DLD1 (cell line): Measurements from ENCODE around the gene HOXB4.

Experiments
- in situ Hi-C: cut with HindIII; loops from 2 replicates; pipeline ENCODE4 v1.10.0; 2017; ENCODE audit warnings: low sequenced_read_pairs

Gene HOXB4

GRCh38 chr17:48601539-48602425, 23.6 kb upstream of the HOXB4 start:
- in situ Hi-C loops, result no loop called here

- in situ Hi-C loops, result no loop called here
Observed at GRCh38 chr17:48601207-48601538, 23.0 kb upstream of the HOXB4 start.

GRCh38 chr17:48600244-48601098, 22.3 kb upstream of the HOXB4 start:
- in situ Hi-C loops, result no loop called here

- in situ Hi-C loops, result no loop called here
Observed at GRCh38 chr17:48599354-48599753, 21.2 kb upstream of the HOXB4 start.

GRCh38 chr17:48598736-48599135, 20.6 kb upstream of the HOXB4 start:
- in situ Hi-C loops, result no loop called here

- in situ Hi-C loops, result no loop called here
Observed at GRCh38 chr17:48597778-48598631, 19.9 kb upstream of the HOXB4 start.

GRCh38 chr17:48597528-48597777, 19.3 kb upstream of the HOXB4 start:
- in situ Hi-C loops, result no loop called here

- in situ Hi-C loops, result no loop called here
Observed at GRCh38 chr17:48596735-48597527, 18.8 kb upstream of the HOXB4 start.

GRCh38 chr17:48596000-48596734, 18.0 kb upstream of the HOXB4 start:
- in situ Hi-C loops, result no loop called here

GRCh38 chr17:48595278-48595999, 17.3 kb upstream of the HOXB4 start:
- in situ Hi-C loops, result no loop called here

- in situ Hi-C loops, result no loop called here
Observed at GRCh38 chr17:48594538-48595277, 16.6 kb upstream of the HOXB4 start.

- in situ Hi-C loops, result no loop called here
Observed at GRCh38 chr17:48593840-48594537, 15.8 kb upstream of the HOXB4 start.

- in situ Hi-C loops, result no loop called here
Observed at GRCh38 chr17:48593126-48593829, 15.1 kb upstream of the HOXB4 start, which contains the start of gene HOXB5. Gene HOXB5, minus strand, starts transcription at chr17:48593779. Its CDS starts 97 bp downstream, at chr17:48593682.

- in situ Hi-C loops, result no loop called here
Observed at GRCh38 chr17:48592577-48592976, 14.4 kb upstream of the HOXB4 start.

- in situ Hi-C loops, result no loop called here
Observed at GRCh38 chr17:48592057-48592514, 13.9 kb upstream of the HOXB4 start.

GRCh38 chr17:48591255-48592056, 13.3 kb upstream of the HOXB4 start:
- in situ Hi-C loops, result no loop called here
